Body of pancreas (tissue), 4 donors: ENCODE results near the gene SIRT7. TPM values are rescaled to one million over a fixed set of nuclear protein-coding genes. Genes with fewer than 3 reads are reported as not detected.

ENCODE experiments used
- ATAC-seq: fragments of 150-250 bp; one replicate; pipeline ENCODE4 v1.9.1; 2016
- DNase-seq, 4 donors: peaks; one replicate each; pipeline ENCODE4 v3.0.0-alpha.2; 2019
- H3K27ac ChIP-seq, 4 donors: fragments of 200-600 bp; sonication (generic); 1 replicate in 3 of 4; 2 replicates in 1 of 4; pipeline versions ENCODE4 v1.5.1 to v1.6.1; 2016 to 2019; ENCODE audit warnings: mild to moderate bottlenecking in 1 of 4, mixed read lengths in 1 of 4, moderate library complexity in 1 of 4
- H3K27me3 ChIP-seq, 2 donors: fragments of 200-600 bp; sonication (generic); one replicate each; pipeline ENCODE4 v1.6.0; 2016; ENCODE audit warnings: mild to moderate bottlenecking in 1 of 2
- H3K36me3 ChIP-seq, 2 donors: fragments of 200-600 bp; sonication (generic); replicated peaks in 1 of 2; 2 replicates each; pipeline ENCODE4 v1.5.1; 2016; ENCODE audit warnings: low read depth in 2 of 2; ENCODE audit not compliant: insufficient read depth in 1 of 2
- H3K4me1 ChIP-seq: fragments of 200-600 bp; sonication (generic); one replicate; pipeline ENCODE4 v1.6.0; 2016
- H3K4me3 ChIP-seq, 2 donors: fragments of 200-600 bp; sonication (generic); 1 replicate in 1 of 2; 2 replicates in 1 of 2; pipeline ENCODE4 v1.5.1; 2016 to 2019
- H3K9me3 ChIP-seq, 3 donors: fragments of 200-600 bp; sonication (generic); 1 replicate in 2 of 3; 2 replicates in 1 of 3; pipeline ENCODE4 v1.5.1; 2016
- CTCF ChIP-seq, 7 experiments: fragments of 450-650 bp in 4 of 7; fragments of 200-600 bp in 3 of 7; sonication (generic) in 3 of 7; IDR thresholded peaks; one replicate each; pipeline ENCODE4 v1.5.1; 2016 to 2019; ENCODE audit warnings: antibody characterized with exemption in 7 of 7
- POLR2A ChIP-seq, 3 donors: fragments of 450-650 bp; IDR thresholded peaks; one replicate each; pipeline ENCODE4 v1.6.1; 2016; ENCODE audit warnings: antibody characterized with exemption in 3 of 3, mild to moderate bottlenecking in 2 of 3
- WGBS, 2 donors: methylation state at CpG; one replicate each; pipeline ENCODE4 v1.1.5; 2017; 5-methylcytosine and 5-hydroxymethylcytosine counted together
- intact Hi-C: fragments of 100-400 bp; cut with DNase I; formaldehyde crosslinking; loops from one replicate; pipeline ENCODE4 v1.15.1; 2023
- total RNA-seq, 2 donors: library from RNA; depleted of rRNA; stranded (reverse); fragments of >200 nt; gene quantifications; one replicate each; pipeline ENCODE4 v1.1.0, GENCODE V29; 2016

Gene SIRT7
- total RNA-seq, 2 donors from 2014 or later, result 23.9 to 48.5 TPM

- Histone ChIP-seq H3K4me3 (no peak overlapping the region), H3K27ac (no peak overlapping the region)
- ATAC-seq, result no peak
Observed at GRCh38 chr17:81929253-81930141, 11.5 kb upstream of the SIRT7 start.

GRCh38 chr17:81928544-81929252 lies 10.7 kb upstream of the SIRT7 start:
- Histone ChIP-seq H3K27me3 (no peaks in the 10 kb centered on the region), H3K27ac (peak overlapping the region in 1 of 4 donors; percentile 64), H3K36me3 (no peaks in the 10 kb centered on the region), H3K4me1 (peaks cover 40% of the 10 kb centered on the region), H3K9me3 (no peaks in the 10 kb centered on the region), H3K4me3 (peak overlapping the region in 1 of 2 donors; percentile 60)
- intact Hi-C loops, result no loop called here
- DNase-seq (no peak), ATAC-seq (no peak)
- no peak for TF ChIP-seq POLR2A (IDR thresholded peaks at IDR 0.05)
- TF ChIP-seq CTCF (IDR thresholded peaks at IDR 0.05), result no peak
- 39 to 100% methylated on average over 7 to 44 of the region's 44 CpGs for WGBS, 2 donors

More at GRCh38 chr17:81929253-81930141, 11.5 kb upstream of the SIRT7 start:
- Histone ChIP-seq H3K9me3 (no peaks in the 10 kb centered on the region), H3K27me3 (no peaks in the 10 kb centered on the region), H3K4me1 (peaks cover 32% of the 10 kb centered on the region), H3K36me3 (no peaks in the 10 kb centered on the region)
- 88 to 92% methylated on average over 26 to 28 of the region's 31 CpGs for WGBS, 2 donors
- intact Hi-C loops, result no loop called here
- no peak for TF ChIP-seq POLR2A (IDR thresholded peaks at IDR 0.05)
- no peak for TF ChIP-seq CTCF (IDR thresholded peaks at IDR 0.05)
- no peak for DNase-seq

GRCh38 chr17:81927653-81928543 lies 9.9 kb upstream of the SIRT7 start, which contains the start of gene MAFG:
MAFG (minus strand) TSS chr17:81927735; CDS start chr17:81923185, 4,550 bp downstream.
- DNase-seq, result peak; percentile 90 to 94 (median 94)
- ATAC-seq, result peak; percentile 73
- no peaks in the 10 kb centered on the region for H3K9me3 ChIP-seq
- intact Hi-C loops, result no loop called here
- H3K36me3 ChIP-seq, result no peaks in the 10 kb centered on the region
- peak; percentile 32 to 53 (median 52) for TF ChIP-seq POLR2A (IDR thresholded peaks at IDR 0.05)
- peak in 3 of 7 experiments; percentile 13 to 42 (median 15) for TF ChIP-seq CTCF (IDR thresholded peaks at IDR 0.05)
- H3K4me3 ChIP-seq, result peak within 1 kb of the TSS; percentile 85 to 98
- H3K27me3 ChIP-seq, result no peaks in the 10 kb centered on the region
- H3K27ac ChIP-seq, result peak within 1 kb of the TSS; percentile 89 to 98 (median 96)
- H3K4me1 ChIP-seq, result peaks cover 48% of the 10 kb centered on the region
- 1% methylated on average over 82 of the region's 98 CpGs; no CpG with 5 or more reads in 1 of the 2 donors for WGBS, 2 donors

- Histone ChIP-seq H3K36me3 (no peaks in the 10 kb centered on the region), H3K4me1 (peaks cover 51% of the 10 kb centered on the region), H3K27ac (peak overlapping the region; percentile 89 to 98 (median 96)), H3K9me3 (no peaks in the 10 kb centered on the region), H3K4me3 (peak overlapping the region; percentile 85 to 98), H3K27me3 (no peaks in the 10 kb centered on the region)
- WGBS, 2 donors, result 1% methylated on average over 24 of the region's 78 CpGs; no CpG with 5 or more reads in 1 of the 2 donors
- no peak for DNase-seq
- no peak for TF ChIP-seq POLR2A (IDR thresholded peaks at IDR 0.05)
- no peak for TF ChIP-seq CTCF (IDR thresholded peaks at IDR 0.05)
- ATAC-seq, result peak; percentile 0
- intact Hi-C loops, result no loop called here
Observed at GRCh38 chr17:81927152-81927652, 9.2 kb upstream of the SIRT7 start.
